GM12864 (cell line): ENCODE results near the gene EVI5L.

Source experiments
- DNase-seq: peaks from one replicate; pipeline ENCODE4 v3.0.0-alpha.2; 2011; ENCODE audit warnings: low read depth
- H3K4me3 ChIP-seq: 2 replicates; pipeline ENCODE4 v1.5.1; 2011; ENCODE audit warnings: mild to moderate bottlenecking, low read depth, low read length, control low read depth
- TF ChIP-seq, protein P1 (sequence below): IDR thresholded peaks from 2 replicates; pipeline ENCODE4 v1.5.1; 2011; ENCODE audit warnings: low read depth, mild to moderate bottlenecking, moderate library complexity, low read length, control low read depth, inconsistent platforms; ENCODE audit errors: missing control alignments

Gene EVI5L

DNA sequence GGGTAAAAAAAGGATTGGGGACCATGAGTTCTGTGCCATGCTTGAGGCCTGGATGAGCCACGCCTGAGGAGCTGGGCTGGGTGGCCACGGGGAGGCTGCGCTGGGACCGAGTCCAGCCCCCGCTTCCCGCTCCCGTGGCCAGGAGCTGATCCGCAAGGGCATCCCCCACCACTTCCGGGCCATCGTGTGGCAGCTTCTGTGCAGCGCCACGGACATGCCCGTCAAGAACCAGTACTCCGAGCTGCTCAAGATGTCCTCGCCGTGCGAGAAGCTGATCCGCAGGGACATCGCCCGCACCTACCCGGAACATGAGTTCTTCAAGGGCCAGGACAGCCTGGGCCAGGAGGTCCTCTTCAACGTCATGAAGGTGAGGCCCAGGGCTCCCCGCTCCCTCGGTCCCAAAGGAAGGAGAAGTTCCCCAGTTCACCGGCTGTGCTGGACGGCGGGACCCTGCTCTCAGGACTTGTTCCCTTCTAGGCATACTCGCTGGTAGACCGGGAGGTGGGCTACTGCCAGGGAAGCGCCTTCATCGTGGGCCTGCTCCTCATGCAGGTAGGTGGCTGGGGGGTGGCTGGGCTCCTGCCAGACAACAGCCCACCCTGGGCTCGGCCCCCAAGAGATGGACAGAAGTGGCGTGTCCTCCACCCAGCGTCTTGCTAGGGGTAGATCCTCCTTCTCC is 18.9 kb downstream of the EVI5L start:
- H3K4me3 ChIP-seq: no peak overlapping the region
- no peak for DNase-seq
- TF ChIP-seq, protein P1, sequence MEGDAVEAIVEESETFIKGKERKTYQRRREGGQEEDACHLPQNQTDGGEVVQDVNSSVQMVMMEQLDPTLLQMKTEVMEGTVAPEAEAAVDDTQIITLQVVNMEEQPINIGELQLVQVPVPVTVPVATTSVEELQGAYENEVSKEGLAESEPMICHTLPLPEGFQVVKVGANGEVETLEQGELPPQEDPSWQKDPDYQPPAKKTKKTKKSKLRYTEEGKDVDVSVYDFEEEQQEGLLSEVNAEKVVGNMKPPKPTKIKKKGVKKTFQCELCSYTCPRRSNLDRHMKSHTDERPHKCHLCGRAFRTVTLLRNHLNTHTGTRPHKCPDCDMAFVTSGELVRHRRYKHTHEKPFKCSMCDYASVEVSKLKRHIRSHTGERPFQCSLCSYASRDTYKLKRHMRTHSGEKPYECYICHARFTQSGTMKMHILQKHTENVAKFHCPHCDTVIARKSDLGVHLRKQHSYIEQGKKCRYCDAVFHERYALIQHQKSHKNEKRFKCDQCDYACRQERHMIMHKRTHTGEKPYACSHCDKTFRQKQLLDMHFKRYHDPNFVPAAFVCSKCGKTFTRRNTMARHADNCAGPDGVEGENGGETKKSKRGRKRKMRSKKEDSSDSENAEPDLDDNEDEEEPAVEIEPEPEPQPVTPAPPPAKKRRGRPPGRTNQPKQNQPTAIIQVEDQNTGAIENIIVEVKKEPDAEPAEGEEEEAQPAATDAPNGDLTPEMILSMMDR: no peak

DNA sequence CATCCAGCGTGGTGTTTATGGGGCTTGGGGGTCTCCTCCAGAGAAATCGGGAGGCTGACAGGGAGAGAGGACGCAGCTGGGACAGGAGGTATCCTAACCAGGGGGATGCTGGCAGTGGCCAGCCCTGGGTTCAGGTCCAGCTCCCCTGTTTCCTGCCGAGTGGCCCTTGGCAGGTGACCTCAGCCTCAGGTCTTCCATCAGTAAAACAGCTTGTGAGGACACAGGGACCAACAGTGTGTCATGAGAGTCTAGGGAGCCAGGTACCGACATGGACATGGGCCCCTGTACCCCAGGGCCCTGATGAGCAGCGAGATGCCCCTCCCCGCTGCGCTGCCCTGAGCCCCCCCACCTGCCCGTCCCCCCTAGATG is 19.6 kb downstream of the EVI5L start:
- TF ChIP-seq, protein P1: no peak
- H3K4me3 ChIP-seq: no peak overlapping the region
- DNase-seq: no peak

DNA sequence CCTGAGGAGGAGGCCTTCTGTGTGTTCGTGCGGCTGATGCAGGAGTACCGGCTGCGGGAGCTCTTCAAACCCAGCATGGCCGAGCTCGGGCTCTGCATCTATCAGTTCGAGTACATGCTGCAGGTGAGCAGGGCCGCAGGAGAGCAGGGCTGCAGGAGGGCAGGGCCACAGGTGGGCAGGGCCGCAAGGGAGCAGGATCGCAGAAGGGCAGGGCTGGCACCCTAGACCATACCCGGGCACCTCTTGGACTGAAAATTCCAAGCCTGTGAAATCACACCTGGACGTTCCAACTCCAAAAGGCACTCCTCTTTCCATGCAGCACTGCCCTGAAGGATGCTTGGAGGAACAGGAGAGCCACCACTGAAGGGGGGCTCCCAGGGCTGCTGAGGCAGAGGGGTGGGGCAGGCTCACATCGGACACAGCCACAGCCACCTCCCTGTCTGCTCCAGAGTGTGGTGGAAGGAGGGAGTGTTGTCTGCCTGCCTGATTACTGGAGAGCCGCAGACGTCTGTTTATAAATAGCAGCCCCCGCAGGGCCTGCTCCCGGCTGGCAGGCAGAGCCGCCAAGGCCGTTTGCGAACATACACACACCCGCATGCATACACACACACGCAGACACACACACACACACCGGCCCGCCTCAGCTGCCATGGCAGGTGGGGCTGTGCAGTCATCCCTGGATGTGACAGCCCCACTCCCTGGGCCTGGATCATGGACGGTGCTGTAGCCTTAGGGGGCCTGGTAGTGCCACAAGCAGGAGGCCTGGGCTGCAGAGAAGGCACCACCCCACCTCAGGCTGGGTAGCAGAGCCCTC is 20.2 kb downstream of the EVI5L start:
- no peak overlapping the region for H3K4me3 ChIP-seq
- DNase-seq: no peak
- TF ChIP-seq, protein P1: no peak

DNA sequence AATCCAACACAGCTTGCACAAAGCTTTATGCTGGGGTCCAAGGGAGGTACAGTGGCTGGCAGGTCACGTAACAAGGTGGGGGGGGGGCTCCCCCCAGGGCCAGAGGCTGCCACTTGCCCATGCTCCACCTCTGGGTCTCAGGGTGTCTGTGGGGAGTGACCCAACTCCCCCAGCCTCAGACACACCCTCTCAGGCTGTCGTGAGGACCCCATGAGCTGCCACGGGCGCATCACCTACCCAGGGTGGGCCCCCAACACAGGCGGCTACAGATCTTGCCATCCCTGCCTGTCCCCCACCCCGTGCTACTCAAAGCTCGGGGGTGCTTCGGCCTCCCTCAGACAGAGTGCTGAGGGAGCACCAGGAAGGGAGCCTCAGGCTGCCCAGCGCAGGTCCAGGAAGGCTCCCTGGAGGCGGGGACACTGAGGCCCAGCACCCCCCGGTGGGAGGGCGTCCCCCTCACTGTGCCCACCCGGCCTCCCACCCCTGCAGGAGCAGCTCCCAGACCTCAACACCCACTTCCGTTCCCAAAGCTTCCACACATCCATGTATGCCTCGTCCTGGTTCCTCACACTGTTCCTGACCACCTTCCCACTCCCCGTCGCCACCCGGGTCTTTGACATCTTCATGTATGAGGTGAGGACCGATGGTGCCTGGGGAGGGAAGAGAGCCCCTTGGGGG is 21.1 kb downstream of the EVI5L start:
- TF ChIP-seq, protein P1: no peak
- H3K4me3 ChIP-seq: no peak overlapping the region
- DNase-seq: no peak

DNA sequence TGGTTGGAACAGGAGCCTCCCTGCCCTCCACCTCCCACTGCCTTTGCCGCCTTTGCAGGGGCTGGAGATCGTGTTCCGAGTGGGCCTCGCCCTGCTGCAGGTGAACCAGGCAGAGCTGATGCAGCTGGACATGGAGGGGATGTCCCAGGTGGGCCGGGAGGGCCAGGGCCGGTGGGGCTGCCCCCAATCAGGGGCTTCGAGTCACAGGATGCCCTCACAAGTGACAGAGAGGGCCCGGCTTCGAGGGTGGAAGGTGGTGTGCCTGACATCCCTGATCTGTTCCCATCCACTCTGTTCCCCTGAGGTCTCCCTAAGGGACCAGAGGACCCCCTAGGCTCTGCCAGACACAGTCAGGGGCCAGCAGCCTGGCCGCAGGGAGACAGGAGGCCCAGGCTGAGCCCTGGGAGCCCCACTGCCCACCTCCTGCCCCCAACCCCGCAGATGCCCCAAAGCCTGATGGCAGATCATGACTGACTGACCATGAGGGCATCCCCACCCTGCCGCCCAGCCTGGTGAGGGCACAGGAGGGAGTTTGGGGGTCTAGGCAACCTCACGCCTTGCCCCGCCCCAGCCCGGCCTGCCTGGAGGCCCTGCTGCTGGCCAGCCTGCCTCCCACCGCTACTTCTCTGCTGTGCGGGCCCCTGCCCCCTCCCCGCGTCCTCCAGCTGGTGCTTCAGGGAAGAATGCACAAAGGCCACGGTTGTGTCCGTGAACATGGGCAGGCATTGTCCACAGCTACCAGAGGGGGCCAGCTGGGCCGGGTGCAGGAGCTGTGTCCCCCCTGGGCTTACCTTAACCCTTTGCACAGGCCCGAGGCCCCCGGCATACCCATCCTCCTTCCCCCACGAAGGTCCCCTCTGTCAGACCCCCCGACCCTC is 21.8 kb downstream of the EVI5L start:
- no peak overlapping the region for H3K4me3 ChIP-seq
- no peak for DNase-seq
- TF ChIP-seq, protein P1: no peak
